ENCODE measurements around the gene SETD1A. TPM values are rescaled to one million over a fixed set of nuclear protein-coding genes. Genes with fewer than 3 reads are reported as not detected.
A peak's percentile ranks its signal among the peaks of the same experiment; 100 is the strongest.

SETD1A gene
- total and polyA plus RNA-seq, 9 of the 15 experiments (the other 6 are each of a cell fraction or from before 2014, with no cell fraction given), result 0.08 to 36.0 (median 4.2) TPM

GRCh38 chr16:30985401-30986128, 28.0 kb downstream of the SETD1A start (continued):
- TF ChIP-seq SMC3 (conservative IDR thresholded peaks at IDR 0.05; ENCODE audit: insufficient read depth, low read depth, low read length) (no peak; the same call in 1 of the 2 replicates), ZNF274 (IDR thresholded peaks at IDR 0.05; ENCODE audit: borderline replicate concordance, low read depth, low read length) (no peak), ZNF324 (CRISPR knock-in tag; IDR thresholded peaks at IDR 0.05) (no peak), E2F4 (CRISPR knock-in tag; IDR thresholded peaks at IDR 0.05; ENCODE audit: low read depth) (no peak), ZNF79 (CRISPR knock-in tag; IDR thresholded peaks at IDR 0.05; ENCODE audit: low read depth) (no peak), SMAD4 (CRISPR knock-in tag; conservative IDR thresholded peaks at IDR 0.05) (no peak), TAL1 (IDR thresholded peaks at IDR 0.05) (no peak), WHSC1 (IDR thresholded peaks at IDR 0.05; ENCODE audit: low read length) (no peak), HNRNPL (IDR thresholded peaks at IDR 0.05; ENCODE audit: low read depth, low read length) (no peak; the same call in 1 of the 2 replicates), HMGN3 (IDR thresholded peaks at IDR 0.05; ENCODE audit: borderline replicate concordance, extremely low read depth, insufficient read length, low read depth, low read length) (no peak), ZFP91 (CRISPR knock-in tag; IDR thresholded peaks at IDR 0.05) (no peak), ZNF445 (CRISPR knock-in tag; IDR thresholded peaks at IDR 0.05; ENCODE audit: low read depth) (no peak), ARID1B (IDR thresholded peaks at IDR 0.05) (0 out of 2 replicates have a peak, but pooled peaks have one; percentile 33), MYC (IDR thresholded peaks at IDR 0.05; ENCODE audit: low read depth, low read length) (peak; percentile 58), MYC (CRISPR knock-in tag; IDR thresholded peaks at IDR 0.05; ENCODE audit: borderline replicate concordance, low read depth) (no peak), CAMTA2 (CRISPR knock-in tag; conservative IDR thresholded peaks at IDR 0.05) (no peak), E2F1 (CRISPR knock-in tag; IDR thresholded peaks at IDR 0.05) (no peak), BMI1 (IDR thresholded peaks at IDR 0.05; ENCODE audit: low read length) (no peak), ATF2 (CRISPR knock-in tag; IDR thresholded peaks at IDR 0.05) (no peak), BCOR (IDR thresholded peaks at IDR 0.05) (no peak), GTF2F1 (IDR thresholded peaks at IDR 0.05; ENCODE audit: low read depth, low read length) (no peak), ZBTB7A (IDR thresholded peaks at IDR 0.05; ENCODE audit: borderline replicate concordance, control insufficient read depth, low read depth, low read length) (no peak), ETS1 (conservative IDR thresholded peaks at IDR 0.05; ENCODE audit: control insufficient read depth, low read depth, low read length) (no peak)
